Kidney glomerular epithelial cell (primary cell): ENCODE results near the gene SPRYD4.
A peak's percentile ranks its signal among the peaks of the same experiment; 100 is the strongest.

Experiments used
- DNase-seq: peaks from one replicate; lab custom pipeline; 2025; lab: John Stamatoyannopoulos, UW

Gene SPRYD4

GRCh38 chr12:56521590-56522371 lies 53.4 kb downstream of the SPRYD4 start, which contains the start of gene RBMS2:
Gene RBMS2 (plus strand): TSS chr12:56521820. CDS start chr12:56522024, 204 bp downstream.
- DNase-seq, result peak; percentile 94

- peak; percentile 42 for DNase-seq
Measured at GRCh38 chr12:56522411-56523193, 54.2 kb downstream of the SPRYD4 start.

- no peak for DNase-seq
Measured at GRCh38 chr12:56528846-56529245, 60.5 kb downstream of the SPRYD4 start.
